ENCODE measurements around the gene CKM.
"Not testable (repeated sequence)": the region's sequence is repeated elsewhere in the genome, so short reads cannot be mapped to it uniquely, and the experiment has no call there.

CKM gene

GRCh38 chr19:45321848-45322247 is 827 bp downstream of the CKM start:
- no peak for DNase-seq (ENCODE audit: low read depth in 2 of 3, low spot score in 2 of 3)

GRCh38 chr19:45320997-45321775 is 1.5 kb downstream of the CKM start:
- no peak for DNase-seq (ENCODE audit: low read depth in 2 of 3, low spot score in 2 of 3)

DNA sequence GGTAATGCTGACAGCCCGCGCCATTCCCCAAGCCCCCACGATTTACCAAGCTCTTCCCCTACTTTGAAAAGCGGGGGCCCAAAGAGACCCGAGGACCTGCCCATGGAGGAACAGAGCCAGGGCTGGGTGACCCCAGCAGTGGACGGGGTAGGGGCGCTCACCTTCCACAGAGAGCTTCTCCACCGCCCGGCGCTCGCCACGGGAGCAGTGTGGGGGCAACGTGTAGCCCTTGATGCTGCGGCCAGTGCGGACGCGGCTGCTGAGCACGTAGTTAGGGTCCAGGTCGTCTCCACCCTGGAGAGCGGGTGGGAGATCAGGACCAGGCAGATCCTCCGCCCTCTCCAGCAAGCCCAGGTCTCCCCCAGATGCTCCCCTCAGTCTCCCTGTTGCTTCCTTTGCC is 7.4 kb downstream of the CKM start:
- DNase-seq (ENCODE audit: low read depth in 2 of 3, low spot score in 2 of 3) = no peak

DNA sequence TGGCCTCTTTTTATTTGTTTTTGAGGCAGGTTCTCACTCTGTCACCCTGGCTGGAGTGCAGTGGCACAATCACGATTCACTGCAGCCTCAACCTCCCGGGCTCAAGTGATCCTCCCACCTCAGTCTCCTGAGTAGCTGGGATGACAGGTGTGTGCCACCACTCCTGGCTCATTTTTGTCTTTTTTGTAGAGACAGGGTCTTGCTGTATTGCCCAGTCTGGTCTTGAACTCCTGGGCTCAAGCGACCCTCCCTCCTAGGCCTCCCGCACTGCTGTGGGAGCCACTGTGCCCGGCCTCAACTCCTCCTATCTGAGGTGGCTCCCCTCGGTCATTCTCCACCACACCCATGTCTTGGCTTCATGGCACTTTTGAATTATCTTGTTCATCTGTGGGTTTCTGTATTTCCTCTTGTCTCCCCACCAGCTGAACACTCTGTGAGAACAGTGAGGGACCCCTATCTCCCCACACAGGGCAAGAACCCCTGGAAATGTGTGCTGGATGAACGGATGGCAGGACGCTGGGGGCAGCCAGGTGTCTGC is 7.9 kb downstream of the CKM start:
- DNase-seq (ENCODE audit: low read depth in 2 of 3, low spot score in 2 of 3) = no peak

DNA sequence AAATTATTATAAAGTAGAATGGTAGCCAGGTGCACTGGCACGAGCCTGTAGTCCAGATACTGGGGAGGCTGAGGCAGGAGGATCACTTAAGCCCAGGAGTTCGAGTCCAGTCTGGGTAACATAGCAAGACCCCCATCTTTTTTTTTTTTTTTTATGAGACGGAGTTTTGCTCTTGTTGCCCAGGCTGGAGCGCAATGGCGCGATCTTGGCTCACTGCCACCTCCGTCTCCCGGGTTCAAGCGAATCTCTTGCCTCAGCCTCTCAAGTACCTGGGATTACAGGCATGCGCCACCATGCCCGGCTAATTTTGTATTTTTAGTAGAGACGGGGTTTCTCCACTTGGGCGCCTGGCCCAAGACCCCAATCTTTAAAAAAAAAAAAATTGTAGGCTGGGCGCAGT is 10.4 kb downstream of the CKM start:
- not testable (repeated sequence) for DNase-seq (ENCODE audit: low read depth in 2 of 3, low spot score in 2 of 3)

- DNase-seq (ENCODE audit: low read depth in 2 of 3, low spot score in 2 of 3) = no peak
Measured at GRCh38 chr19:45311621-45312020, 11.1 kb downstream of the CKM start.

DNA sequence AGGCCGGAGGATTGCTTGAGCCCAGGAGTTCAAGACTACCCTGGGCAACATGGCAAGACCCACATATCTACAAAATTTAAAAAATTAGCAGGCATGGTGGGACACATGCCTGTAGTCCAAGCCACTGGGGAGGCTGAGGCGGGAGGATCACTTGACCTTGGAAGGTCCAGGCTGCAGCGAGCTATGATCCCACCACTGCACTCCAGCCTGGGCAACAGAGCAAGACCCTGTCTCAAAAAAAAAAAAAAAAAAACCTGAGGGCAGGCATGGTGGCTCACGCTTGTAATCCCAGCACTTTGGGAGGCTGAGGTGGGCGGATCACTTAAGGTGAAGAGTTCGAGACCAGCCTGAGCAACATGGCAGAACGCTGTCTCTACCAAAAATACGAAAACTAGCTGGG is 13.4 kb downstream of the CKM start:
- DNase-seq (ENCODE audit: low read depth in 2 of 3, low spot score in 2 of 3) = not testable (repeated sequence)

GRCh38 chr19:45307361-45307760 is 15.3 kb downstream of the CKM start:
- DNase-seq (ENCODE audit: low read depth in 2 of 3, low spot score in 2 of 3) = no peak

- DNase-seq (ENCODE audit: low read depth in 2 of 3, low spot score in 2 of 3) = no peak
Measured at GRCh38 chr19:45306518-45307027, 16.1 kb downstream of the CKM start.

- no peak for DNase-seq (ENCODE audit: low read depth in 2 of 3, low spot score in 2 of 3)
Measured at GRCh38 chr19:45306040-45306439, 16.6 kb downstream of the CKM start.

GRCh38 chr19:45305421-45305820 is 17.3 kb downstream of the CKM start:
- no peak for DNase-seq (ENCODE audit: low read depth in 2 of 3, low spot score in 2 of 3)

DNA sequence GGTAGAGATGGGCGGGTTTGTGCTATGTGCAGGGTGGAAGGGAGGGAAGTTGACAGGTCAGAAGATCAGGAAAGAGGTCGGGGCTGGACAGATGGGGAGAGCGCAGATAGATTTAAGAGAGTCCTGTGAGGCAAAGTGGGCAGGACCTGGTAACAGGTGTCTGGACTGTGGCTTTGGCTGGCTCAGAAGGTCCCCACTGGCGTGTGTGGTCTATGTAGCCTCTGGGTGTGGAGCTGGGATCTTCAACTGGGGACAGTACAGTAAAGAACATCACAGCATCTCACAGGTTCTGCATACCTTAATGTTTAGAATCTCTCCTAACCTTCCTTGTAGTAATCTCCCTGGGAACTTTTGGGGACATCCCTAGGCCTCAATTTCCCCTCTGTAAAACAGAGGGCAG is 17.7 kb downstream of the CKM start:
- DNase-seq (ENCODE audit: low read depth in 2 of 3, low spot score in 2 of 3) = no peak

DNA sequence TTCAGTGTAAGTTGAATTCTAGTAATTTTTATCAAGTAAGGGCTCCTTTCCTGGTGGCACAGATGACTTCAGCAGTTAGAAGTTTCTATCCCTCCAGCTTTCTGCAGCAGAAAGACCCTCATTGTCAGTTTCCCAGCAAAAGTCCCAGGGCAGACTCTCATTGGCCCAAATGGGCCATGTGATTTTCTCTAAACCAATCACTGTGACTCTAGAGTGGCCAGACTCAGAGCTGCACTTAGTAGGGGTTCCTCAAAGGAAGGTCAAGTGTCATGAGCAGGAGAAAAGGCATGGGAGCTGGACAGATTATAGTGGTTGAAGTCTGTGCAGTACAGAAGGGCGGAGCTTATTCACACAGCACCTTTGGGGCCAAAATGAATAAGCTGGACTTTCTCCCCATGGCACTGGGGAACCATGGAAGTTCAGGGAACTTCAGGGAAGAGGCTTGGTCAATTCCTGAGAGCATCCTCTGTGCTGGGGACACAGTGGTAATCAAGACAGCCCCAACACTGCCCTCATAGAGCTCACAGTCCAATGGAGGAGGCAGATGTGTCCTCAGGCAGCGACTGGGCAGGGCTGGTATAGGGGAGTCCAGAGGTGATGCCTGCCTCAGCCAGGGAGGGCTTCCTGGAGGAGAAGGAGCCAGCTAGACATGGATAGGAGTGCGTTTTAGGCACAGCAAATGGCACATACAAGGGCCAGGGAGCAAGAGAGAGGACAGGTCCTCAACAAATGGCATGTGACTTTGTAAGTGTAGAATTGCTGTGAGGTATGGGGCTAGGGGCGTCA is 18.3 kb downstream of the CKM start:
- no peak for DNase-seq (ENCODE audit: low read depth in 2 of 3, low spot score in 2 of 3)

DNA sequence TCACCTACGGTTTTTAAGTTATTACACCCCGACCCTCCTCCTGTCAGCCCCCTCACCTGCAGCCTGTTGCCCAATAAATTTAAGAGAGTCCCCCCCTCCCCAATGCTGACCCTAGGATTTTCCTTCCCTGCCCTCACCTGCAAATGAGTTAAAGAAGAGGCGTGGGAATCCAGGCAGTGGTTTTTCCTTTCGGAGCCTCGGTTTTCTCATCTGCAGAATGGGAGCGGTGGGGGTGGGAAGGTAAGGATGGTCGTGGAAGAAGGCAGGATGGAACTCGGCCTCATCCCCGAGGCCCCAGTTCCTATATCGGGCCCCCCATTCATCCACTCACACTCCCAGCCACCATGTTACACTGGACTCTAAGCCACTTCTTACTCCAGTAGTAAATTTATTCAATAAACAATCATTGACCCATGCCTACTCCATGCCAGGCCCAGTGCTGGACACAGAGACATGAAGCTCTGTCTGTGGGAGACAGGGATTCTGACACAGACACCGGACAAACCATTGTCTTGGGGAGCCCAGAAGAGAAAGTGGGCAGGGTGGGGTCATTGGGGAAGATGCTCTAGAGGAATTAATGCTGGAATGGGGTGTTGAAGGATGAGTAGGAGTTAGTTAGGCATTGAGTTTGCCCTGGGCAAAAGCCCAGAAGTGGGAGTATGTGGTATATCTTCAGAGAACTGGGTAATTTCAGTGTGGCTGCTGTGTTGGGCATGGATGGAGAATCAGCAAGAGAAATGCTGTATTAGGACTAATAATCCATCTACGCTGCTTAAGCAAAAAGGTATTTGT is 19.2 kb downstream of the CKM start:
- no peak for DNase-seq (ENCODE audit: low read depth in 2 of 3, low spot score in 2 of 3)

DNA sequence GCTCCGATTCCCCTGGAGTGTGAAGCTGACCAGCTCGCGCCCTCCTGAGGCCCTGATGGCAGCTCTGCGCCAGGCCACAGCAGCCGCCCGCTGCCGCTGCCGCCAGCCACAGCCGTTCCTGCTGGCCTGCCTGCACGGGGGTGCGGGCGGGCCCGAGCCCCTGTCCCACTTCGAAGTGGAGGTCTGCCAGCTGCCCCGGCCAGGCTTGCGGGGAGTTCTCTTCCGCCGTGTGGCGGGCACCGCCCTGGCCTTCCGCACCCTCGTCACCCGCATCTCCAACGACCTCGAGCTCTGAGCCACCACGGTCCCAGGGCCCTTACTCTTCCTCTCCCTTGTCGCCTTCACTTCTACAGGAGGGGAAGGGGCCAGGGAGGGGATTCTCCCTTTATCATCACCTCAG is 20.3 kb downstream of the CKM start:
- no peak for DNase-seq (ENCODE audit: low read depth in 2 of 3, low spot score in 2 of 3)

GRCh38 chr19:45299719-45300118 is 23.0 kb downstream of the CKM start:
- no peak for DNase-seq (ENCODE audit: low read depth in 2 of 3, low spot score in 2 of 3)

DNA sequence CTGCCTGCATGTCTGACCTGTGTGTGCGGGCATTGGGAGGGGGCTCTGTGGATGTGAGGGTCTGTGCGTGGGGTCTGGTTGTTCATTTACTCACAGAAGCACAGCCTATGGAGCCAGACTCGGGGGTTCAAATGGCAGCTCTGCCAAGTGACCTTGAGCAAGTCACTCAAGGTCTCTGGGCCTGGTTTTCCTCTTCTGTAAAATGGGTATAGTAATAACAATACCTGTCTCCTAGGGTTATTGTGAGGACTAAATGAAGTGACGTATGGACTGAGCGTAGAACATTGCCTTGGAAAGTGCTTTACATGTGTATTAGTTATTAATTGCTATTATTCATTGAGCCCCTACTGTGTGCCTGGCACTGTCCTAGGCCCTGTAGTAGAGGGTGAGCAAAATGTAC is 24.4 kb downstream of the CKM start:
- DNase-seq (ENCODE audit: low read depth in 2 of 3, low spot score in 2 of 3) = no peak

GRCh38 chr19:45297674-45298073 is 25.0 kb downstream of the CKM start:
- no peak for DNase-seq (ENCODE audit: low read depth in 2 of 3, low spot score in 2 of 3)

- no peak for DNase-seq (ENCODE audit: low read depth in 2 of 3, low spot score in 2 of 3)
Measured at GRCh38 chr19:45296355-45296754, 26.3 kb downstream of the CKM start.

DNA sequence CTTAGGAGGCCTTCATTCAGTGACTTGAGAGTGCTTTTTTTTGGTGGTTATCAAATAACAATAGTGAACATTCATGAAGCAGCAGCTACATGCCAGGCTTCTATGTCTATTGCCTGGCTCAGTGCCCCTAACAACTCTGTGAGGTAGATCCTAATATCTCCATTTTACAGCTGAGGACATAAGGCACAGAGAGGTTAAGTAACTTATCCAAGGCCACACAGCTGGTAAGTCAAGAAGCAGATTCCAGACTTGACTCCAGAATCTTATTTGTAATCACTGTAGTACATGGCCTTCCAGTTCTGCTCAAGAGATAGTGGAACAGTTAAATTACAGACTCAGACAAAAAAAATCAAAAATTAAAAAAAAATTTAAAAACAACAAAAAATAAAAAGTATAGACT is 26.8 kb downstream of the CKM start:
- no peak for DNase-seq (ENCODE audit: low read depth in 2 of 3, low spot score in 2 of 3)

DNA sequence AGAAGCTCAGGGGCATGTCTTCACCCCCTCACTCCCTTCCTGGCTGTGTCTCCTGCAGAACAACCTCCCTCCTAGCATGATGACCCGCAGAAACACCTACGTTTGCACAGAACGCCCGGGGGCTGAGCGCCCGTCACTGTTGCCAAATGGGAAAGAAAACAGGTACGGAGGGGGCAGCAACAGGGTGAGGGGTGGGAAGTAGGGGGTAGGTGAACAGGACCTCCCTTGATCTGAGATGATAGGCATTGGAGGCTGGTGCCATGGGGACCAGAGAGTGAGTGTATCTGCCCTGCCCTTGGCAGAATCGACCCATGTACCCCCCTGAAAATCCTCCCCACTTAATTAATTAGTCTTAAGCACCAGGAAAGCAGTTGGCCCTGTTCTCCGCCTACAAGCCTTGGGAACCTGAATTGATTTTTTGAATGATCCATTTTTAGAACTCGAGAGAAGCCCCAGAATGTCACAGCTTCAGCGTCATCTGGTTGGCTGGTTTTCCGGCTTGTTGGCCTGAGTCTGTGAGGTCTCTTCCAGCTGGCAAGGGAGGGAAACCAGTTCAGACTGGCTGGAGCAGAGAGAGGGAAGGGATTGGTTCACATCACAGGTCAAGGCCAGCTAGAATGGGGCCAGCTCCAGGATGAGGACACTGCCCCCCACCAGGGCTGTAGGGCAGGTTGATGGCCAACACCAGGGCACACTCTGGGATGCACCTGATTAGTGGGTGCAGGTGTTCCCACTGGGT is 28.2 kb downstream of the CKM start:
- DNase-seq (ENCODE audit: low read depth in 2 of 3, low spot score in 2 of 3) = no peak

Data from activated CD8-positive, alpha-beta memory T cell treated with anti-CD3 and anti-CD28 coated beads for 48 hours (primary cell).